H9 (cell line): Measurements from ENCODE around the gene TRPT1. TPM values are rescaled to one million over a fixed set of nuclear protein-coding genes. Genes with fewer than 3 reads are reported as not detected.

Experiments
- DNase-seq: peaks from one replicate; pipeline ENCODE4 v3.0.0-alpha.2; 2017
- H2AFZ ChIP-seq: one replicate; pipeline ENCODE4 v1.6.1; 2013; ENCODE audit warnings: mild to moderate bottlenecking, low read length, control low read depth, moderate library complexity
- H2AK5ac ChIP-seq: 2 replicates; pipeline ENCODE4 v1.6.1; 2013; ENCODE audit warnings: low read length, control low read depth, mixed read lengths; ENCODE audit not compliant: insufficient read length
- H2BK120ac ChIP-seq: one replicate; pipeline ENCODE4 v1.6.1; 2013; ENCODE audit warnings: low read depth, mild to moderate bottlenecking, low read length, control low read depth, inconsistent platforms; ENCODE audit not compliant: poor library complexity, severe bottlenecking
- H2BK12ac ChIP-seq: 2 replicates; pipeline ENCODE4 v1.6.1; 2013; ENCODE audit warnings: low read length, control low read depth, mixed read lengths, low read depth; ENCODE audit not compliant: insufficient read length
- H2BK15ac ChIP-seq: 2 replicates; pipeline ENCODE4 v1.6.1; 2013; ENCODE audit warnings: low read depth, low read length, control low read depth
- H2BK20ac ChIP-seq: one replicate; pipeline ENCODE4 v1.6.1; 2013; ENCODE audit warnings: low read depth, mild to moderate bottlenecking, low read length, control low read depth, inconsistent platforms; ENCODE audit not compliant: poor library complexity, severe bottlenecking
- H2BK5ac ChIP-seq: 2 replicates; pipeline ENCODE4 v1.6.1; 2013; ENCODE audit warnings: low read length, control low read depth, mixed read lengths; ENCODE audit not compliant: insufficient read length
- H3K14ac ChIP-seq: 2 replicates; pipeline ENCODE4 v1.6.1; 2013; ENCODE audit warnings: low read length, control low read depth; ENCODE audit not compliant: insufficient read depth
- H3K18ac ChIP-seq: 2 replicates; pipeline ENCODE4 v1.6.1; 2013; ENCODE audit warnings: low read depth, mild to moderate bottlenecking, mixed read lengths, low read length, control low read depth; ENCODE audit not compliant: insufficient read length
- H3K23ac ChIP-seq: 2 replicates; pipeline ENCODE4 v1.6.1; 2013; ENCODE audit warnings: low read length, control low read depth, mixed read lengths, low read depth; ENCODE audit not compliant: insufficient read length
- H3K23me2 ChIP-seq: 2 replicates; pipeline ENCODE4 v1.6.1; 2013; ENCODE audit warnings: low read depth, mild to moderate bottlenecking, mixed read lengths, low read length, control low read depth; ENCODE audit not compliant: insufficient read length, poor library complexity, severe bottlenecking
- H3K27ac ChIP-seq: 2 replicates; pipeline ENCODE4 v1.5.1; 2013; ENCODE audit warnings: low read length, control low read depth, mixed read lengths, low read depth; ENCODE audit not compliant: insufficient read length
- H3K27me3 ChIP-seq: 2 replicates; pipeline ENCODE4 v1.6.1; 2013; ENCODE audit warnings: low read length, control low read depth, inconsistent platforms; ENCODE audit not compliant: insufficient read depth
- H3K4ac ChIP-seq: 2 replicates; pipeline ENCODE4 v1.6.1; 2013; ENCODE audit warnings: low read depth, mild to moderate bottlenecking, control low read depth, inconsistent platforms, low read length, moderate library complexity
- H3K4me1 ChIP-seq: 2 replicates; pipeline ENCODE4 v1.6.1; 2013; ENCODE audit warnings: low read length, control low read depth, inconsistent platforms; ENCODE audit not compliant: insufficient read depth
- H3K4me2 ChIP-seq: 2 replicates; pipeline ENCODE4 v1.6.1; 2013; ENCODE audit warnings: low read length, control low read depth, mixed read lengths; ENCODE audit not compliant: insufficient read length, insufficient read depth
- H3K56ac ChIP-seq: 2 replicates; pipeline ENCODE4 v1.6.1; 2013; ENCODE audit warnings: low read depth, mild to moderate bottlenecking, mixed read lengths, low read length, control low read depth; ENCODE audit not compliant: insufficient read length
- H3K79me1 ChIP-seq: 2 replicates; pipeline ENCODE4 v1.6.1; 2013; ENCODE audit warnings: low read depth, mild to moderate bottlenecking, moderate library complexity, low read length, control low read depth, inconsistent platforms; ENCODE audit not compliant: insufficient read depth, poor library complexity, severe bottlenecking
- H3K79me2 ChIP-seq: 2 replicates; pipeline ENCODE4 v1.6.1; 2013; ENCODE audit warnings: low read length, control low read depth, inconsistent platforms; ENCODE audit not compliant: insufficient read depth
- H3K9ac ChIP-seq: 2 replicates; pipeline ENCODE4 v1.6.1; 2013; ENCODE audit warnings: low read length, control low read depth, mixed read lengths; ENCODE audit not compliant: insufficient read length; ENCODE audit errors: extremely low read depth
- H3K9me3 ChIP-seq: one replicate; pipeline ENCODE4 v1.6.1; 2013; ENCODE audit warnings: low read depth, low read length, inconsistent platforms; ENCODE audit not compliant: control insufficient read depth
- H3T11ph ChIP-seq: one replicate; pipeline ENCODE4 v1.6.1; 2013; ENCODE audit warnings: mild to moderate bottlenecking, low read length, control low read depth, inconsistent platforms
- H4K20me1 ChIP-seq: one replicate; pipeline ENCODE4 v1.6.1; 2013; ENCODE audit not compliant: control insufficient read depth, insufficient read length, insufficient read depth
- H4K5ac ChIP-seq: 2 replicates; pipeline ENCODE4 v1.6.1; 2013; ENCODE audit warnings: low read depth, mild to moderate bottlenecking, mixed read lengths, low read length, control low read depth; ENCODE audit not compliant: insufficient read length
- H4K8ac ChIP-seq: replicated peaks from 2 replicates; pipeline ENCODE4 v1.6.1; 2013; ENCODE audit warnings: low read length, control low read depth, mixed read lengths, low read depth; ENCODE audit not compliant: insufficient read length
- H4K91ac ChIP-seq: 2 replicates; pipeline ENCODE4 v1.6.1; 2013; ENCODE audit warnings: low read depth, mild to moderate bottlenecking, moderate library complexity, mixed read lengths, low read length, control low read depth; ENCODE audit not compliant: insufficient read length
- H3K27ac Mint-ChIP-seq, 3 experiments: 2 replicates in 2 of 3; 3 replicates in 1 of 3; pipeline ENCODE4 v1.8.0; 2020 to 2021; ENCODE audit warnings: mixed read lengths in 3 of 3, mild to moderate bottlenecking in 1 of 3, moderate library complexity in 1 of 3
- H3K27me3 Mint-ChIP-seq: 2 replicates; pipeline ENCODE4 v1.8.0; 2021; ENCODE audit warnings: low read depth, mild to moderate bottlenecking, moderate library complexity, mixed read lengths
- H3K36me3 Mint-ChIP-seq, 3 experiments: 2 replicates in 2 of 3; 3 replicates in 1 of 3; pipeline ENCODE4 v1.8.0; 2020 to 2021; ENCODE audit warnings: low read depth in 3 of 3, mixed read lengths in 3 of 3; ENCODE audit not compliant: insufficient read depth in 1 of 3
- H3K4me1 Mint-ChIP-seq, 2 experiments: 2 replicates each; pipeline ENCODE4 v1.8.0; 2020; ENCODE audit warnings: mixed read lengths in 2 of 2
- H3K4me3 Mint-ChIP-seq, 2 experiments: 2 replicates in 1 of 2; 3 replicates in 1 of 2; pipeline ENCODE4 v1.8.0; 2020 to 2021; ENCODE audit warnings: mild to moderate bottlenecking in 2 of 2, mixed read lengths in 2 of 2, moderate library complexity in 1 of 2
- H3K9me3 Mint-ChIP-seq, 2 experiments: 2 replicates in 1 of 2; 3 replicates in 1 of 2; pipeline ENCODE4 v1.8.0; 2020; ENCODE audit warnings: mild to moderate bottlenecking in 2 of 2, mixed read lengths in 2 of 2, moderate library complexity in 1 of 2
- WGBS: extraction: QIAGEN DNeasy Blood & Tissue Kit; methylation state at CpG from one replicate; pipeline ENCODE4 v1.1.7; 2013; ENCODE audit warnings: missing lambda C conversion rate, low lambda C conversion rate, mixed read lengths; ENCODE audit not compliant: insufficient read length; ENCODE audit errors: extremely low coverage; 5-methylcytosine and 5-hydroxymethylcytosine counted together
- total RNA-seq: library from RNA; stranded (reverse); gene quantifications from 2 replicates; pipeline ENCODE4 v1.2.1, GENCODE V29; 2021
- TF ChIP-seq, protein P1 (sequence below): fragments of 200-600 bp; sonication (generic); conservative IDR thresholded peaks from 3 replicates; pipeline ENCODE4 v1.8.0; 2021; ENCODE audit warnings: antibody characterized with exemption, mild to moderate bottlenecking

Gene TRPT1
- total RNA-seq, 1 experiment from 2014 or later, result 33.6 TPM

DNA sequence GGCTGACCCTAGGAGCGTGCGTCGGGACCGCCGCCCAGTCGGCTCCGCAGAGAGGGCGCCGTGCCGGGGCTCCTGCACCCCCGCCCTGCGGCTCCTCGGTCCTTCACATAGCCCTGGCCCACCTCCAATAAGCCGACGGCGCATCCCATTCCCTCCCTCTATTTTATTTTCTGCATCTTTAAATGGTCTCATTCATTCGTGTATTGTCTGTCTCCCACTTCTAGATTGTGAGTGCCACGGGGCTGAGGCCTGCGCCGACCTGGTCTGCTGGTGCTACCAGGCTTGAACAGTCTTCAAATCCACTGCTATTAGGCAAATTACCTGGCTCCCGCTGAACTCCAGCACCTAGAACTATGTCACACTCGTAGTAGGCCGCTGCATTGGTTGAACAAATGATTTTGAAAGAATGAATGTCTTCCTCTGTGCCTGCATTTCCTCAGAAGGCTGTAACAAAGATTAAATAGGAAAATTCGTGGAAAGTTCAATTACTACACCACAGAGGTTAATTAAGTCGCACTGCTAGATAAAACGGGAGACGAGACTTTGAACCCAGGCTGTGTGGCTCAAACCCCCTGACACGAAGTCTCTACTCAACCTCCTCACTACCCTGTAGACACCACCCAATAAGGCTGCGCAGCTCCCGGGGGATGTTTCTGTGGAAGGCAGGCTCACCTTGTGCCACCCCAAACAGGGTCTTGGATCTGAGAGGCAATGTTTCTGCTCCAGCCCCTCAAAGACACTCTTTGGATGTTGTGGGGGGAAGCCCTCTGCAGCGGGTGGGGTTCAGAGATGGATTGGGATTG, 21.9 kb upstream of the TRPT1 start:
- Histone ChIP-seq H3K56ac (no peak overlapping the region), H3K27ac (no peak overlapping the region), H3K79me2 (peaks cover 7% of the 10 kb centered on the region; the same call in 1 of the 2 replicates), H2BK120ac (no peak overlapping the region), H3K79me1 (peaks cover 3% of the 10 kb centered on the region), H3K23me2 (peaks cover 26% of the 10 kb centered on the region), H4K5ac (no peak overlapping the region), H3K4ac (no peak overlapping the region), H3T11ph (no peak overlapping the region), H2AK5ac (no peak overlapping the region), H4K20me1 (no peaks in the 10 kb centered on the region), H2BK12ac (no peak overlapping the region), H4K8ac (no peak overlapping the region), H3K27me3 (no peaks in the 10 kb centered on the region), H3K4me2 (peak overlapping the region; percentile 99), H3K9me3 (no peaks in the 10 kb centered on the region), H3K14ac (no peak overlapping the region), H2BK15ac (no peak overlapping the region), H4K91ac (no peak overlapping the region), H3K4me1 (peaks cover 9% of the 10 kb centered on the region; the same call in 1 of the 2 replicates), H2BK5ac (no peak overlapping the region), H3K9ac (no peak overlapping the region), H3K23ac (no peak overlapping the region), H2AFZ (no peak overlapping the region), H2BK20ac (no peak overlapping the region), H3K18ac (no peak overlapping the region)
- WGBS, result no CpG with 5 or more reads among the region's 31 CpGs
- Mint-ChIP-seq H3K36me3 (peaks cover 12 to 18% (median 13%) of the 10 kb centered on the region in 3 experiments; a peak in 6 of 7 replicates), H3K4me3 (peak overlapping the region; percentile 79 to 93), H3K9me3 (no peaks in the 10 kb centered on the region; a peak in 1 of 5 replicates), H3K27me3 (no peaks in the 10 kb centered on the region), H3K4me1 (peaks cover 41 to 51% of the 10 kb centered on the region in 2 experiments), H3K27ac (peak overlapping the region in 2 of 3 experiments; percentile 24 to 49; a peak in 4 of 7 replicates)
- no peak for DNase-seq
- TF ChIP-seq, protein P1, sequence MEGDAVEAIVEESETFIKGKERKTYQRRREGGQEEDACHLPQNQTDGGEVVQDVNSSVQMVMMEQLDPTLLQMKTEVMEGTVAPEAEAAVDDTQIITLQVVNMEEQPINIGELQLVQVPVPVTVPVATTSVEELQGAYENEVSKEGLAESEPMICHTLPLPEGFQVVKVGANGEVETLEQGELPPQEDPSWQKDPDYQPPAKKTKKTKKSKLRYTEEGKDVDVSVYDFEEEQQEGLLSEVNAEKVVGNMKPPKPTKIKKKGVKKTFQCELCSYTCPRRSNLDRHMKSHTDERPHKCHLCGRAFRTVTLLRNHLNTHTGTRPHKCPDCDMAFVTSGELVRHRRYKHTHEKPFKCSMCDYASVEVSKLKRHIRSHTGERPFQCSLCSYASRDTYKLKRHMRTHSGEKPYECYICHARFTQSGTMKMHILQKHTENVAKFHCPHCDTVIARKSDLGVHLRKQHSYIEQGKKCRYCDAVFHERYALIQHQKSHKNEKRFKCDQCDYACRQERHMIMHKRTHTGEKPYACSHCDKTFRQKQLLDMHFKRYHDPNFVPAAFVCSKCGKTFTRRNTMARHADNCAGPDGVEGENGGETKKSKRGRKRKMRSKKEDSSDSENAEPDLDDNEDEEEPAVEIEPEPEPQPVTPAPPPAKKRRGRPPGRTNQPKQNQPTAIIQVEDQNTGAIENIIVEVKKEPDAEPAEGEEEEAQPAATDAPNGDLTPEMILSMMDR, result no peak
